Measurements from ENCODE around the gene TMEM150A.

DNA sequence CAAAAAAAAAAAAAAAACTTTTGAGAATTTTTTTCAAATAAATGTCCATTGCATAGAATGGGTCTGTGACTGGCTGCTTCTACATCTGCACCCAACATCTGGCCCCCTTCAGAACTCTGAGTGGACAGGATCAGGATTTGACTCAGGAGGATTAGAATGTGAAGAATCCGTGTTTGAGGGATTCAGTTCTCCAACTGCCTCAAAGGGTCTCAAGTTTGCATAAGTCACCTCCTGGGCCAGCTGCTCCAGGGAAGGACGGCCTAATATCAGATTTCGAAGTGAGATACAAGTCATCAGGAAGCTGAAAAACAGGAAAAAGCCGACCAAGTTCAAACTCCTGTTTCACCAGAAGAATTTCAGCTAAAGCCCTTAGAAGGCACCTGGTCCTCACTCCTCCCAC is 52.7 kb downstream of the TMEM150A start:
- TF ChIP-seq, protein P1, sequence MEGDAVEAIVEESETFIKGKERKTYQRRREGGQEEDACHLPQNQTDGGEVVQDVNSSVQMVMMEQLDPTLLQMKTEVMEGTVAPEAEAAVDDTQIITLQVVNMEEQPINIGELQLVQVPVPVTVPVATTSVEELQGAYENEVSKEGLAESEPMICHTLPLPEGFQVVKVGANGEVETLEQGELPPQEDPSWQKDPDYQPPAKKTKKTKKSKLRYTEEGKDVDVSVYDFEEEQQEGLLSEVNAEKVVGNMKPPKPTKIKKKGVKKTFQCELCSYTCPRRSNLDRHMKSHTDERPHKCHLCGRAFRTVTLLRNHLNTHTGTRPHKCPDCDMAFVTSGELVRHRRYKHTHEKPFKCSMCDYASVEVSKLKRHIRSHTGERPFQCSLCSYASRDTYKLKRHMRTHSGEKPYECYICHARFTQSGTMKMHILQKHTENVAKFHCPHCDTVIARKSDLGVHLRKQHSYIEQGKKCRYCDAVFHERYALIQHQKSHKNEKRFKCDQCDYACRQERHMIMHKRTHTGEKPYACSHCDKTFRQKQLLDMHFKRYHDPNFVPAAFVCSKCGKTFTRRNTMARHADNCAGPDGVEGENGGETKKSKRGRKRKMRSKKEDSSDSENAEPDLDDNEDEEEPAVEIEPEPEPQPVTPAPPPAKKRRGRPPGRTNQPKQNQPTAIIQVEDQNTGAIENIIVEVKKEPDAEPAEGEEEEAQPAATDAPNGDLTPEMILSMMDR (IDR thresholded peaks at IDR 0.05): no peak
- no peak for TF ChIP-seq ZFX (IDR thresholded peaks at IDR 0.05; ENCODE audit: borderline replicate concordance)
